Forelimb muscle (tissue), 1 donor: ENCODE data around the gene GTF3A. TPM values are rescaled to one million over a fixed set of nuclear protein-coding genes. Genes with fewer than 3 reads are reported as not detected.

Experiments
- DNase-seq: peaks from one replicate; pipeline ENCODE4 v3.0.0-alpha.2; 2013; ENCODE audit warnings: low read depth
- polyA plus RNA-seq: library from polyadenylated mRNA; unstranded; fragments of 120-200 nt; gene quantifications from one replicate; pipeline ENCODE4 v1.2.1, GENCODE V29; 2013; ENCODE audit not compliant: insufficient read length

GTF3A gene
- polyA plus RNA-seq, 1 donor = 162 TPM

DNA sequence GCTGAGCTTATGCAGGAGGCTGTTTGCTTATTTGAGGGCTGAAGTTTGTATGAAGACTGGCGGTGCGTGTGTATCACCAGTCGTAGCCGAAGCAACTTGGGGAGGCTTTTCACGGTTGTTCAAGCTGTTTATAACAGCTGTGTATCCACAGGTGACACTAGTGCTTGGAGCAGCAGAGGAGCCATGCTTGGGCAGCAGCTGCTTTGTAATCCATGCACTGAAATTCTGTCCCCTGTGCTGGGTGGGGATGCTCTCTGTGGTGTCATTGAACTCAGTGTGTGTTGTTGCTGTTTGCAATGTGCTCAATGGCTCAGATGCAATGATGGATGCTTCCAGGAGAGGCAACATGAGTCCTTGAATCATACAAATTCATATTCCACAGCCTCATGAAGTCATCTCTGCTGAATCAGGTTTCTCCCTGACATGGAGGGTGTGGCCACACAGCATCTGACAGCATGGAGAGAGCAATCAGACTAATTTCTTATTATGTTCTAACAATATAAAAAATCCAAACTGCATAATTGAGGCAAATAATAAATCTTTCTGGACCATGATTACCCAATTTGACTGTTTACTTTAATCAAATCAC is 18.8 kb upstream of the GTF3A start:
- no peak for DNase-seq

DNA sequence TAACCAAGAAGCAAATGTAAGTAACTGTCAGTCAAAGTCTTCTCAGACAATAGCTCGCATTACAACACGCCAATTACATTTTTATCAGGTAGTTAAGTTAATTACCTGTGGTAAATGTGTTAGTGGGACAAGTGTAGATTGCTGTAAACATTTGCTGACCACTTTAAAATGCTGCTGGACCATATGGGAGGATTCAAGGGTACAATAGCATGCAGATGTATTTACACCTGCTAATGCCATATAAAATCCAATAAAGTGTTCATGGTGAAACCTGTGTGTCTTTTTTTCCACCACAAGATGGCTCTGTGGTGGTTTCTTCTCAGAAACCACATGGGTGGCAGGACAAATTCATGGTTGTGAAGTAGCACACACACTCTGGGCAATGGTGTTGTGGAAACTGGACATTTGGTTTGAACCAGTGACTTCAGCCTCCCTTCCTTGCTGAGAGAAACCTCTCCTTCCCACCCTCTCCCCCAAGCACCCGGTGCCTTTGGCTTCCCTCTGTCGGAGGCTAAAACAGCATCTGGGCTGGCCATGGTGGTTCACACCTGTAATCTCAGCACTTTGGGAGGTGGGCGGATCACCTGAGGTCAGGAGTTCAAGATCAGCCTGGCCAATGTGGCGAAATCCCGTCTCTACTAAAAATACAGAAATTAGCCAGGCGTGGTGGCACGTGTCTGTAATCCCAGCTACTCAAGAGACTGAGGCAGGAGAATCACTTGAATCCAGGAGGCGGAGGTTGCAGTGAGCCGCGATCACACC is 18.1 kb upstream of the GTF3A start:
- DNase-seq = no peak

DNA sequence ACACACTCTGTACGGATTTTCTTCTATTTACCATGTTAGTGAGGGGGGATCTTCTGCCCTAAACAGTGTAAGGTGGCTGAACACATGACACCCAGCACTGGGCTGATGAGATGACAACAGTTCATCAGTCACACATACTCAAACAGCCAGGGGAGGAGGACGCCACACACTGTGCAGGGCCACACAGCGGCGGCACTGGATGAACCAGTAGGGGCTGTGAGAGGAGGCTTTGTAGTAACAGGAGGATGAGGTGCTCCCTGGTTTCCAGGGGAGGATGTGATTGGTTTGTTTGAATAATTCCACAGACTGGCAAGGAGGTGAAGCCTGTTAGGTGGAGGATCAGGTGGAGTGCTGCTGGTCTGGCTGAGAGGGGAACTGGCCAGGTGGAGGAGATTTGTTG is 16.3 kb upstream of the GTF3A start:
- no peak for DNase-seq

DNA sequence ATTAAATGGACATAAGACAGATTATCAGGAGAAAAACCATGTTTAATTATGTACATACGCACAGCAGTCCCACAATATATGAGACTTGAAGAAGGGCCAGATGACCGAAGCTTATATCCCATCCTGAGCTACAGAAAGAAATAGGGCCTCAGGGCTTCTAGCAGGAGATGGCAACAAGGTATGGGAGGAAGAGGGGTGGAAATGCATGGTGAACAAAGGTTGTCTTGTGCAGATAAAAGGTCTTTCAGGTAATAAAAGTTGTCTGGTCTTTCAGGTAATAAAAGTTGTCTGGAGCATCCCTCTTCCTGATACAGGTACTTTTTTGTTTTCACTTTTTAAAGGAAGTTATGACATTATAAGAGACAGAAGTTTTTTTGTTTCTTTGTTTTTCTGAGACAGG is 15.4 kb upstream of the GTF3A start:
- no peak for DNase-seq

DNA sequence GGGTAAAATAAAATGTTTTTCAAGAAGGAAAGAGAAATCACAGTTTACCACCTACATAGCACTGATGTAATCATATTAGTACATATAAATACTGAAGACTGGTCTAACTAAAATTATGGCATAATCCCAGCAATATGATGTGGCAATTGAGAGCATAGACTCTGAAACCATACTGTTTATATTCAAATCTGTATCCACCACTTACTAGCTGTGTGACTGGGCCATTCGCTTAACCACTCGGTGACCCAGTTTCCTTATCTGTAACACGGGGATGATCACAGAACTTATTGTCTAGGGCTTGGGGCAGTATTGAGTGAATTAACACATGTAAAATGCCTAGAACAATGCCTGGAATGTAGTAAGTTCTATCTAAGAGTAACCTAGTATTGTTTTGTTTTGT is 13.1 kb upstream of the GTF3A start:
- DNase-seq = no peak

DNA sequence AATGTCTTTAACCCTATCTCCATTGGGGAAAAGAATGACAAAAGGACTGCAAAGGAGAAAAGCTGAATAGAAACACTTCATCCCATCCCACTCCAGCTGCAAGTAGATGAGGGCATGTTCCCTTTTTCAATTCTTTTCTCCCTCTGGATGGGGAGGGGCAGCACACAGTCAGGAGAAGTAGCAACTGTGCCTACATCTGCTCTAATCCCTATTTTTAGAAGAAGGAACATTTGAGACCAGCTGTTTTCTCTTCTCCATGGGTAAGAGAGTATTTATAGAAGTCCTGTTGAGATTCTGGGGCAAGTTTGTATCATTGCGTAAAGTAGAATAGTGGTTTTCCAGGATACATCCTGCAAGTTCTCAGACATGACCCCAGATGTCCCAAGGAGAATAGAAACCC is 9.3 kb upstream of the GTF3A start:
- no peak for DNase-seq

DNA sequence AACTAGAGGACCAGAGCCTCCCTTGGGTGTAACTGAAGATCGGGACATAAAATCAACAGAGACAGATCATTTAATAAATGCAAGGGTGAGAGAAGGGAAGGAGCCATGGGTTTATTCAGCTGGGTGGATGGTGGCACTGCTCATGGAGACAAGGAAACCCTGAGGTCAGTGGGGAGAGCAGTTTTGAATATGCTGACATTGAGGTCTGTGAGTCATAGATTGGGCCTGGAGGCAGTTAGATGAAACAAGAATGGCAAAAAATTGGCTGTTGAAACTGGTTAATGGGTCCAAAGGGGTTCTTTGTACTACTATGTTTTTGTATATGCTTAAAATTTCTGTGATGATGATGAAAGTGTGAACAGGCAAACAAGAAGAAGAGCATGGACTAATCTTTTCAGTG is 5.1 kb upstream of the GTF3A start:
- no peak for DNase-seq

DNA sequence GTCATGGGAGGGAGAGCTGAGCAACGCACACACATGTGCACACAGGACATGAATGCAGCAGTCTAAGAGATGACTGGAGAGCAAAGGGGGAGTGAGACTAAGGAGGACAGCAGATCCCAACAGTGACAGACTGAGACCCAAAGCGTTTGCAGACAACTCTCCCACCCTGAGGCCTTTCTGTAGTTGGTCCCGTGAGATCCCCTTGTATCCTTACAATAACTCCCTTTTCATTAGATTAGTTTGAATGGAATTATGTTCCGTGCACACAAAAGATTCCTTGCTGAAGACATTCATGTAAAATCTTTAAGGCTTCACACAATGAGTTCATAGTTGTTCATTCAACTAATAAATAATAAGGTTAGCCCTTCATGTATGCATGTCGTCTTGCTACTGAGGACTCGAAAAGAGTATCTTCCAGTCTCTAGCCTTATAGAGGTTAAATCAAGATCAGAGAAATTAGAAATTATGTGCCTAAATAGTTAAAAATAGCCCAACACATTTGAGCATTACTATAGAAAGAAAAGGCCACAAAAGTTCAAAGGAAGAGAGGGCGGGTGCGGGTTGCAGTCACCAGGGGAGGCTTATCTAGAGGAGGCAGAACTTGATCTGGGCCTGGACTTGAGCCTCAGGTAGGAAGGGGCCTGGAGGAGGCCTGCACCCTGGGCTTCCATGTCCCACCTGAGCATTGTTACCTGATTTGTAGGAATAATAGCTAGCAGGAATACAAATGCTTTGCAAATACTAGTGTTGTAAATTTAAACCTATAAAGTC is 3.1 kb upstream of the GTF3A start:
- DNase-seq = no peak

DNA sequence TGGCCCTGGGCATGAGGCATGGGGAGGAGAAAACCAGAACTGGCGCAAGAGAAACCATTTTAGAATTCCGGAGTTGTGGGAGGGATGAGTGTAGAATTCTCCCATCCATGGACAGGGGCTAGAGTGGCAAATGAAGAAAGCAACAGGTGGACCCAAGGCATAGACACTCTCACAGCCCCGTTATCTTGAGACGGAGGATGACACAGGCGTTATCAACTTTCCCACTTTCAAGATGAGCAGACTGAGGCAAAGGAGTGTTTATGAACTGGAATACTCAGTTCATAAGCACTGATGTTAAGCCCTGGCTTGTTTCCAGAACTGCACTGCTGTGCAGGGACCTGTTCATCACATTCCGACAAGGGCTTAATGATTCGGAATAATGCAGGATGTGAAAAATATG is 1.1 kb upstream of the GTF3A start:
- no peak for DNase-seq

DNA sequence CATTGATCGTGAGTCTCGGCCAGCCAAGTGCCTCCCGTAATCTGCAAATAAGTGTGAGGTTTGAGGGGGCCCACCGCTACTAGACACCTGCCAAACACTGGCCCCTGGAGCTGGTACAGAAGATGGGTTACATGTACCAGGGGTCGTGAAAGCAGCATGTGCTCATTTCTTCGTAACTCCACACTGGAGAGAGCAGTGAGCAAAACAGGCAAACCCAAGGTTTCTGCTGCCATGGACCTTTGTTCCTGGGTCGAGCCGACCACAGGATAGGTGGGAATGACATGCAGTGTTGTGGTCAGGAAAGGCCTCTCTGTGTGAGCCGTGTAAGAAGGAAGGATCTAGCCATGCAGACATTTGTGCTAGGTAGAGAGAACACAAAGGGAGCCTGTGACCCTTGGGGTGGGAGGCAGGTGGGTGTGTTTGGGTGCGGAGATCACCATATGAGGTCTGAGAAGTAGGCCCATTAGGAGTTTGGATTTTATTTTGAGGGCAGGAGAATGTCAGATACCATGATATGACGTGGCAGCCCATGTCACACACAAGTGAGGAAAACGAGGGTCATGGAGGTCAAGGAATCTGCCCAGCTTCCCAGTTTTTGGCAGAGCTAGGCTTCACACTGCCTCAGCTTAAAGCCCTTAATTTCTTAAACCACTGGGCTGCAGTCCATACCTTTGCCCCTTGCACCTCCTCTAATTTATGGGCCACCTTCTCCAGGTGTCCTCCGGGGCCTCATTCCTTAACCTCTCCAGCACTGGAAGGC is 919 bp downstream of the GTF3A start:
- DNase-seq = no peak

DNA sequence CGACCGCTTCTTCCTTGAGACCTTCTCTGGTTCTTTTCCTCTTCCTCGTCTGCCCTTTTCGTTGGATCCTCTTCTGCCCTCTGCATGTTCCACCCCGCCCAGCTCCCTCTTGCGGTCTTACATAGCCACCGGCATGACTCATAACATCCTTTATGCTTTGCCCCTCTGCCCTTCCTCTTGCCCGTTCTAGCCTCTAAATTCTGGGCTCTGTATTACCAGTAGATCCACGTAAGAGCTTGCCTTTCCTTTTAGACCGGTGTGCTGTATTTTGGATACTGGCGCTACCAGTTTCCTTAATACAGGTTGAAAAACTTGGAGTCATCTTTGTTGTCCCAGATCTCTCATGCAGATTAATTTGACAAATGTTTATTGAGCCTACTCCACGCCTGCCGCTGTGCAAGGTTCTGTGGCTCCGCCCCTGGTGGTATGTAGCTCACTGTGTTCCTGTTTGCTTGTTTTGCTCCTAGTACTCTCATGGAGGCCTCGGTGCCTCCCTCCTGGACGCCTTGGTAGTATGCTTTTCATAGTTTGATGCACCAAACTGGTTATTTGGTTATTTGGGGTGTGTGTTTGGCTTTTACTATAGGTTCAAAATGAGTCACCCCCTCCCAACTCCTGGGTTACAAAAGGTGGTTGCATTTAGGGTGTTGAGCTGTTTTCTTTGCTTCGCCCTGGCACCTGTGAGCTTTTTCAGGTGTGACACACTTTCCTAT is 1.7 kb downstream of the GTF3A start:
- no peak for DNase-seq

DNA sequence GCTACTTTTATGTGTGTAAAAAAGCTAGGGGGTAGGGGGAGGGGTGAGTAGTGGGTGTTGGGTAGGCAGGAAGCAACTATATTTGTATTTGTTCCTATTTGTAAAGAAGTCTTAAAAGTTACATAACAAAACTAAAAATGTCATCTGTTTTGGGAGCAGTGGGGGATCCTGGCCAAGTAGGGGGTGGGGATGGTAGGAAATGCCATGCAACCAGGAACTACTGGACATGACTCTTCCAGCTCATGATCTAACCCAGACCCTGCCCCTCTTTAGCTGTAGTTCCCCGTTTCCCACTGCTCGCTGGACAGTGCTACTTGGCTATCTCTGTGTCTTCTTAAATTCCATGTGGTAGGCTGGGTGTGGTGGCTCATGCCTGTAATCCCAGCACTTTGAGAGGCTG is 3.2 kb downstream of the GTF3A start:
- DNase-seq = no peak

DNA sequence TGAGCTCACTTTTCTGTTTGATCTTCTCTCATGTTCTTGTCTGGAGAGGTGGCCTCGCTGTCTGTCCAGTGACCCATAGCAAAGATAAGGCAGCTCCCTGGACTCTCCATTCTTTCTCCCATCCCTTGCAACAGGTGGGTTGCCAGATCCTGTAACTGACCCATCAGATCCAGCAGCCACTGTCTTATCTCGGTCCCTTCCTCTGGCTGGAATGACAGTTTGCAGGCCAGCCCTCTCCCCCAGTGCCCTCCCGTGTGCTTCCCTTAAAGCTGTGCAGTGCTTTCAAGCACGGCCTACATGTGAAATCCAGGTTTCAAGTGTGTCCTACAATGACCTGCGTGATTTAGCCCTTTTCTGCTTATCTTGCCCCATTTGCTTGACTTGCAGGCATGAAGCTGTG is 3.7 kb downstream of the GTF3A start:
- no peak for DNase-seq

DNA sequence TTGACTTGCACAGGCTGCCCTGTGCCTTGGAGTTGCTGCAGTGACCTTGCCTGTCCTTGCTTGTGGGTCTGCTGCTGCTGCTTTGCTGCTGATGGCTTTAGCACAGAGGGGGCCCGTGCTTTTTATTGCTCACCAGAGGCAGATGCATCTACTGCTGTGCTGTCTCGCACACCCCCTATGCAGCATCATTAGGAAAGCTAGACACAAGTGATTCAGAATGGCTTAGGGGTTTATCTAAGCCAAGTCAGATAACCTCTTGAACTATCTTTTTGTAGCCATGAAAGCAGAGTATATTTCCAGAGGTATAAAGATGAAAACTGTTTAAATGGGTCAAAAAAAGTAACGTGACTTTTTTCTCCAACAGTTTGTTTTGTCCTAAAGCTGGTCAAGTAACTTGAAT is 7.8 kb downstream of the GTF3A start:
- no peak for DNase-seq

DNA sequence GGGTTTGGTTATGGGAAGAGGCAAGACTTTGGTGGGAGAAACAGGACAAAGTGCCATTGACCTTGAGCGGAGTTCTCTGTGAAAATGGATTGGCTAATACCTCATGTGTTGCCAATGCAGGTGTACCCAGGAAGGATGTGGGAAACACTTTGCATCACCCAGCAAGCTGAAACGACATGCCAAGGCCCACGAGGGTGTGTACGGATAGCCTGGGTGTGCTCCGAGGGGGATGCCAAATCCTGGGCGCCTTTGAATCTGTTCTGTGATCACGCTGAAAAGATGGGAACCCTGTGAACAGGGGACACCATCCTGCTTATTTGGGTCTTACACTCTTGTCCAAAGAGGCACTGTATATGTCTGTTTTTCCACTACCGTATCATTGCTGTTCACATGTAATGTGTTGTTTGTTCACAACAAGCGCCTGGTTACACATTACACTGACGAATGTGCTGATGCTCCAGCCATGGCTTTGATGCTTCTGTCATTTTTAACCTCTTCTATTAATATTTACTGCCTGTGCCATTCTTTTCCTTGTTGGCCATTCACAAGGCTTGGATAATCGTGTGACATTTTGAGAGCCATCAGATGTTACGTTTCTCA is 8.3 kb downstream of the GTF3A start:
- DNase-seq = no peak

DNA sequence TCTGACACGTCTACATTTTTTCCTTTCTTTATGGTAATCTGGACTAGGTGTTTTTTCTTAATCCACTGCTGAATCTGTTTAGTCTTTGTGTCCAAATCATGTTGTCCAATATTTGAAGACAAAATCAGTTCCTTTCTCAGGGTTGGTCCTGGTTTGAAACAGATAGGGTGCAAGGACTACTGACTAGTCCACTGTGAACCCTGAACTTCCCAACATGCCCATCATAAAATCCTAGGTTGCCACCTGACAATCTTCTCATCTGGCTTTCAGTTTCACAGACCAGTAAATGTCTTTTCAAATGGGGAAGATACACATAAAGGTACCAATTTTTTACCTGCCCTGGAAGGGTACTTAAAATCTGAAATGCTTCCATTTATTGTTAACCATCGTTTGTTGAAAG is 12.7 kb downstream of the GTF3A start:
- DNase-seq = no peak

DNA sequence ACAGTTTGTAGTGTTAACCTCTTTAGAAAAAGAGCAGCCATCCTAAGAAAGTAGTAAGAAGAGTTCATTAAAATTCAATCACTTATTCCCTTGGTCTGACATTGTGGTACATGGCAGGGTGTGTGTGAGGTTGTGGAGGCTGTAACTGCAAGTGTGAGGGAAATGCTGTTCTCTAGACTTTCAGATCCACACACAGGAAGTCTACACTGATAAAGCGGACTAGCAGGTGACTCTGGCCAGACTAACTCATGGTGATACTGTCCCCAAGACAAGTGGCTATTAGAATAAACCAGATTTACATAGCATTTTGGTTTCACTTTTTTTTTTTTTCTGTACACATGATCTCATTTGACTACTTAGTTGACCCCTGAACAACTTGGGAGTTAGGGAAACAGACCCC is 16.0 kb downstream of the GTF3A start:
- no peak for DNase-seq

DNA sequence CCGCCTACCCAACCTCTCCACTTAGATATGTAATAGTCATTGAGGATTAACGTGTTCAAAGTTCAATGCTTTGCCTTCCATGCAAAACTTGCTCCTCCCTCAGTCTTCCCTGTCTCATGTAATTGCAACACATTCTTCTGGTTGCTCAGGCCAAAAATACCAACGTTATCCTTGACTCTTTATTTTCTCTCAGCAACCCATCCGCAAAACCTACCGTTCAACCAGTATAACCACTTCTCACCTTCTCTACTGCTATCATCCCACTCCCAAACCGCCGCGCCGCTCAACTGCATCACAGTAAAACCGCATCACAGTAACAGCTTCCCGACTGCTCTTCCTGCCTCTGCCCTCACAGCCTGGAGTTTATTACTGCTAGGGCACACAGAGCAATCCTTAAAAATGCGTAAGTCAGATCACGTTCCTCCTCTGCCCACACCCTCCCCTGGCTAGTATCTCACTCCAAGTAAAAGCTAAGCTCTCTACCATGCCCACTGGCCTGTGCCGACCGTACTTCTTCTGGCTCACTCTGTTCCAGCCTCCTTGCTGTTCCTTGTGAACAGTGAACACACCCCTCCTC is 17.7 kb downstream of the GTF3A start:
- DNase-seq = no peak

DNA sequence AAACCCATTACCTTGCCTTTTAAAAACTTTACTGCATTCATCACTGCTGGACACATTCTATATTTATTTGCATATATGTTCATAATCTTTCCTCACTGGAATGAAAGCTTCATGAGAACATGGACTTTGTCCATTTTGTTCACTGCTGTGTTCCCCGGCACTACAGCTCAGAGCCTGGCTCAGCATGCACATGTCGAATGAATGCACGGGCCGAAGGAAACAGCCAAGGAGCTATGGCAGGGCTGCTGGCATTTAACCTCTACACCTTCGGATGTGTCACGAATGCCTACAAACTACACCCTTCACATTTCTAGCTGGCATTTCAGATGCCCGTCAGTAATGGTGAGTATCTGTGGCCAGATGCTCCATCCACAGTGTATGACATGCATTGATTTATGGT is 18.4 kb downstream of the GTF3A start:
- DNase-seq = no peak

DNA sequence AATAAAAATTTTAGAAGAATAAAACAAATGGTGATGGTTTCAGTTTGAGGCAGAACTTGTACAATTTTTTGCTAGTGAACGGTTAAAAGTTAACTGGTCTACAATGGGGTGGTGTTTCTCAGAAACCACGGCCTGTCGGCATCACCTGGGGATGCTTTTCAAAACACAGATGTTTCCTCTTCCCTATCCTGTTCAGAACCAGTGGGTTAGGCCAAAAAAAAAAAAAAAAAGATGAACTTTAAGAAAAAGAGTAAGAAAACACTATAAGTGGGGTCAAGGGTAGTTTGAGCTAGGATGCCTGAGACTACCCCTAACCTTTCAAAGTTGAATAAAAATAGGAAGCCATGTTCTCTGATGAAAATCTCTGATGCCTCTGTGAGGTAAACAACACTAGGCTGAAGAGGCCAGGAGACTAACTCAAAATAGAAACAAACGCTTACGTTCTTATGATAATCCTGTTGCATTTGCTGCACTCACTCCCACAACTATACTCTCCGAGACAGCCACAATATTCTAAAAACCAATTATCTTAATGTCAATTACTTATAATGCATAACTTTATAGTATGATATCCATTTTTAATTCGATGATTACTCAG is 22.7 kb downstream of the GTF3A start:
- DNase-seq = no peak

DNA sequence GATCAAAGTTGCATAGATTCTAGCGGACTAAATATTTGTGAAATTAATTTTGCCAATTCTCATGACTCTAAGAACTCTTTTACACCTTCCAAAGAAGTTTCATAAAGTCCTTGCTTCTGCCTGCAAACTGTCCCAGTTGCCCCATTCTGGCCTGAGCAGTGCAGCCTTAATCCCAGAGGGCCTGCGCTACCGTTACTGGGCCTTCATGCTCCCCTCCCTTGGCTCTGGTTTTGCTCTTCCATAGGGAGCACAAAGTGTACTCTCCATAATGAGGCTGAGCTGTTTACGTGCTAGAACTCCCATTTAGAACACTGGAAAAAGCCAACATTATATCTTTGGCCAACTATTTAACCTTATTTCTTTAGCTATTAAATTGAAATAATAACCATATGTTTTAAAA is 23.9 kb downstream of the GTF3A start:
- DNase-seq = no peak
